H9 (cell line): ENCODE data around the gene STX16. TPM values are rescaled to one million over a fixed set of nuclear protein-coding genes. Genes with fewer than 3 reads are reported as not detected.

Experiments
- DNase-seq: peaks from one replicate; pipeline ENCODE4 v3.0.0-alpha.2; 2017
- H2AFZ ChIP-seq: one replicate; pipeline ENCODE4 v1.6.1; 2013; ENCODE audit warnings: mild to moderate bottlenecking, low read length, control low read depth, moderate library complexity
- H2AK5ac ChIP-seq: 2 replicates; pipeline ENCODE4 v1.6.1; 2013; ENCODE audit warnings: low read length, control low read depth, mixed read lengths; ENCODE audit not compliant: insufficient read length
- H2BK120ac ChIP-seq: one replicate; pipeline ENCODE4 v1.6.1; 2013; ENCODE audit warnings: low read depth, mild to moderate bottlenecking, low read length, control low read depth, inconsistent platforms; ENCODE audit not compliant: poor library complexity, severe bottlenecking
- H2BK12ac ChIP-seq: 2 replicates; pipeline ENCODE4 v1.6.1; 2013; ENCODE audit warnings: low read length, control low read depth, mixed read lengths, low read depth; ENCODE audit not compliant: insufficient read length
- H2BK15ac ChIP-seq: 2 replicates; pipeline ENCODE4 v1.6.1; 2013; ENCODE audit warnings: low read depth, low read length, control low read depth
- H2BK20ac ChIP-seq: one replicate; pipeline ENCODE4 v1.6.1; 2013; ENCODE audit warnings: low read depth, mild to moderate bottlenecking, low read length, control low read depth, inconsistent platforms; ENCODE audit not compliant: poor library complexity, severe bottlenecking
- H2BK5ac ChIP-seq: 2 replicates; pipeline ENCODE4 v1.6.1; 2013; ENCODE audit warnings: low read length, control low read depth, mixed read lengths; ENCODE audit not compliant: insufficient read length
- H3K14ac ChIP-seq: 2 replicates; pipeline ENCODE4 v1.6.1; 2013; ENCODE audit warnings: low read length, control low read depth; ENCODE audit not compliant: insufficient read depth
- H3K18ac ChIP-seq: 2 replicates; pipeline ENCODE4 v1.6.1; 2013; ENCODE audit warnings: low read depth, mild to moderate bottlenecking, mixed read lengths, low read length, control low read depth; ENCODE audit not compliant: insufficient read length
- H3K23ac ChIP-seq: 2 replicates; pipeline ENCODE4 v1.6.1; 2013; ENCODE audit warnings: low read length, control low read depth, mixed read lengths, low read depth; ENCODE audit not compliant: insufficient read length
- H3K23me2 ChIP-seq: 2 replicates; pipeline ENCODE4 v1.6.1; 2013; ENCODE audit warnings: low read depth, mild to moderate bottlenecking, mixed read lengths, low read length, control low read depth; ENCODE audit not compliant: insufficient read length, poor library complexity, severe bottlenecking
- H3K27ac ChIP-seq: 2 replicates; pipeline ENCODE4 v1.5.1; 2013; ENCODE audit warnings: low read length, control low read depth, mixed read lengths, low read depth; ENCODE audit not compliant: insufficient read length
- H3K27me3 ChIP-seq: 2 replicates; pipeline ENCODE4 v1.6.1; 2013; ENCODE audit warnings: low read length, control low read depth, inconsistent platforms; ENCODE audit not compliant: insufficient read depth
- H3K4ac ChIP-seq: 2 replicates; pipeline ENCODE4 v1.6.1; 2013; ENCODE audit warnings: low read depth, mild to moderate bottlenecking, control low read depth, inconsistent platforms, low read length, moderate library complexity
- H3K4me1 ChIP-seq: 2 replicates; pipeline ENCODE4 v1.6.1; 2013; ENCODE audit warnings: low read length, control low read depth, inconsistent platforms; ENCODE audit not compliant: insufficient read depth
- H3K4me2 ChIP-seq: 2 replicates; pipeline ENCODE4 v1.6.1; 2013; ENCODE audit warnings: low read length, control low read depth, mixed read lengths; ENCODE audit not compliant: insufficient read length, insufficient read depth
- H3K56ac ChIP-seq: 2 replicates; pipeline ENCODE4 v1.6.1; 2013; ENCODE audit warnings: low read depth, mild to moderate bottlenecking, mixed read lengths, low read length, control low read depth; ENCODE audit not compliant: insufficient read length
- H3K79me1 ChIP-seq: 2 replicates; pipeline ENCODE4 v1.6.1; 2013; ENCODE audit warnings: low read depth, mild to moderate bottlenecking, moderate library complexity, low read length, control low read depth, inconsistent platforms; ENCODE audit not compliant: insufficient read depth, poor library complexity, severe bottlenecking
- H3K79me2 ChIP-seq: 2 replicates; pipeline ENCODE4 v1.6.1; 2013; ENCODE audit warnings: low read length, control low read depth, inconsistent platforms; ENCODE audit not compliant: insufficient read depth
- H3K9ac ChIP-seq: 2 replicates; pipeline ENCODE4 v1.6.1; 2013; ENCODE audit warnings: low read length, control low read depth, mixed read lengths; ENCODE audit not compliant: insufficient read length; ENCODE audit errors: extremely low read depth
- H3K9me3 ChIP-seq: one replicate; pipeline ENCODE4 v1.6.1; 2013; ENCODE audit warnings: low read depth, low read length, inconsistent platforms; ENCODE audit not compliant: control insufficient read depth
- H3T11ph ChIP-seq: one replicate; pipeline ENCODE4 v1.6.1; 2013; ENCODE audit warnings: mild to moderate bottlenecking, low read length, control low read depth, inconsistent platforms
- H4K20me1 ChIP-seq: one replicate; pipeline ENCODE4 v1.6.1; 2013; ENCODE audit not compliant: control insufficient read depth, insufficient read length, insufficient read depth
- H4K5ac ChIP-seq: 2 replicates; pipeline ENCODE4 v1.6.1; 2013; ENCODE audit warnings: low read depth, mild to moderate bottlenecking, mixed read lengths, low read length, control low read depth; ENCODE audit not compliant: insufficient read length
- H4K8ac ChIP-seq: replicated peaks from 2 replicates; pipeline ENCODE4 v1.6.1; 2013; ENCODE audit warnings: low read length, control low read depth, mixed read lengths, low read depth; ENCODE audit not compliant: insufficient read length
- H4K91ac ChIP-seq: 2 replicates; pipeline ENCODE4 v1.6.1; 2013; ENCODE audit warnings: low read depth, mild to moderate bottlenecking, moderate library complexity, mixed read lengths, low read length, control low read depth; ENCODE audit not compliant: insufficient read length
- H3K27ac Mint-ChIP-seq, 3 experiments: 2 replicates in 2 of 3; 3 replicates in 1 of 3; pipeline ENCODE4 v1.8.0; 2020 to 2021; ENCODE audit warnings: mixed read lengths in 3 of 3, mild to moderate bottlenecking in 1 of 3, moderate library complexity in 1 of 3
- H3K27me3 Mint-ChIP-seq: 2 replicates; pipeline ENCODE4 v1.8.0; 2021; ENCODE audit warnings: low read depth, mild to moderate bottlenecking, moderate library complexity, mixed read lengths
- H3K36me3 Mint-ChIP-seq, 3 experiments: 2 replicates in 2 of 3; 3 replicates in 1 of 3; pipeline ENCODE4 v1.8.0; 2020 to 2021; ENCODE audit warnings: low read depth in 3 of 3, mixed read lengths in 3 of 3; ENCODE audit not compliant: insufficient read depth in 1 of 3
- H3K4me1 Mint-ChIP-seq, 2 experiments: 2 replicates each; pipeline ENCODE4 v1.8.0; 2020; ENCODE audit warnings: mixed read lengths in 2 of 2
- H3K4me3 Mint-ChIP-seq, 2 experiments: 2 replicates in 1 of 2; 3 replicates in 1 of 2; pipeline ENCODE4 v1.8.0; 2020 to 2021; ENCODE audit warnings: mild to moderate bottlenecking in 2 of 2, mixed read lengths in 2 of 2, moderate library complexity in 1 of 2
- H3K9me3 Mint-ChIP-seq, 2 experiments: 2 replicates in 1 of 2; 3 replicates in 1 of 2; pipeline ENCODE4 v1.8.0; 2020; ENCODE audit warnings: mild to moderate bottlenecking in 2 of 2, mixed read lengths in 2 of 2, moderate library complexity in 1 of 2
- WGBS: extraction: QIAGEN DNeasy Blood & Tissue Kit; methylation state at CpG from one replicate; pipeline ENCODE4 v1.1.7; 2013; ENCODE audit warnings: missing lambda C conversion rate, low lambda C conversion rate, mixed read lengths; ENCODE audit not compliant: insufficient read length; ENCODE audit errors: extremely low coverage; 5-methylcytosine and 5-hydroxymethylcytosine counted together
- total RNA-seq: library from RNA; stranded (reverse); gene quantifications from 2 replicates; pipeline ENCODE4 v1.2.1, GENCODE V29; 2021
- TF ChIP-seq, protein P1 (sequence below): fragments of 200-600 bp; sonication (generic); conservative IDR thresholded peaks from 3 replicates; pipeline ENCODE4 v1.8.0; 2021; ENCODE audit warnings: antibody characterized with exemption, mild to moderate bottlenecking

The STX16 gene
- total RNA-seq, 1 experiment from 2014 or later, result 87.8 TPM

DNA sequence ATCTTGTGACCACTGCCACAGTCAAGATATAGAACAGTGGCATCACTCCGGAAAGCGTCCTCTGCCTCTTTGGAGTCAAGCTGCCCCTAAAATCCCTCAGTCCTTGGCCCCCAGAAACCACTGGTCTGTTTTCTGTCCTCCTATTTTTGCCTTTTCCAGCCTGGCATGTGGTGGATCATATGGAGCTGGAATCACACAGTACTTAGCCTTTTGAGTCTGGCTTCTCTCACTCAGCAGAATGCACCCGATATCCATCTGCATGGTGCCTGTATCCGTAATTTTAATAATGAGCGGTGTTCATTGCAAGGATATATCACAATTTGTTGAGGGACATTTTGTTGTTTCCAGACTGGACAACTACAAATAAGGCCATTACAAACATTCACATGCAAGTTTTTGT is 49.0 kb upstream of the STX16 start:
- no peak overlapping the region for H4K5ac ChIP-seq
- H3K23me2 ChIP-seq, result no peaks in the 10 kb centered on the region
- Mint-ChIP-seq H3K36me3 (no peaks in the 10 kb centered on the region), H3K27ac (no peak overlapping the region), H3K27me3 (no peaks in the 10 kb centered on the region; the same call in 1 of the 2 replicates), H3K4me3 (no peak overlapping the region), H3K9me3 (no peaks in the 10 kb centered on the region), H3K4me1 (peaks cover 0 to 3% of the 10 kb centered on the region in 2 experiments; a peak in 2 of 4 replicates)
- H3K9me3 ChIP-seq, result no peaks in the 10 kb centered on the region
- no peak overlapping the region for H4K91ac ChIP-seq
- H2AFZ ChIP-seq, result no peak overlapping the region
- no peaks in the 10 kb centered on the region for H3K79me2 ChIP-seq
- no peak overlapping the region for H2BK5ac ChIP-seq
- H2BK20ac ChIP-seq, result no peak overlapping the region
- no peak overlapping the region for H2AK5ac ChIP-seq
- no peaks in the 10 kb centered on the region for H3K79me1 ChIP-seq
- no peaks in the 10 kb centered on the region for H3K4me1 ChIP-seq
- no peak overlapping the region for H3K4ac ChIP-seq
- H2BK12ac ChIP-seq, result no peak overlapping the region
- no peak for DNase-seq
- no peaks in the 10 kb centered on the region for H3K27me3 ChIP-seq
- H4K8ac ChIP-seq, result no peak overlapping the region
- H3K18ac ChIP-seq, result no peak overlapping the region
- H3K27ac ChIP-seq, result no peak overlapping the region
- H4K20me1 ChIP-seq, result no peaks in the 10 kb centered on the region
- no peak overlapping the region for H3K9ac ChIP-seq
- no peak overlapping the region for H3K23ac ChIP-seq
- no peak overlapping the region for H3K4me2 ChIP-seq
- H2BK15ac ChIP-seq, result no peak overlapping the region
- WGBS, result no CpG with 5 or more reads among the region's 5 CpGs
- TF ChIP-seq, protein P1, sequence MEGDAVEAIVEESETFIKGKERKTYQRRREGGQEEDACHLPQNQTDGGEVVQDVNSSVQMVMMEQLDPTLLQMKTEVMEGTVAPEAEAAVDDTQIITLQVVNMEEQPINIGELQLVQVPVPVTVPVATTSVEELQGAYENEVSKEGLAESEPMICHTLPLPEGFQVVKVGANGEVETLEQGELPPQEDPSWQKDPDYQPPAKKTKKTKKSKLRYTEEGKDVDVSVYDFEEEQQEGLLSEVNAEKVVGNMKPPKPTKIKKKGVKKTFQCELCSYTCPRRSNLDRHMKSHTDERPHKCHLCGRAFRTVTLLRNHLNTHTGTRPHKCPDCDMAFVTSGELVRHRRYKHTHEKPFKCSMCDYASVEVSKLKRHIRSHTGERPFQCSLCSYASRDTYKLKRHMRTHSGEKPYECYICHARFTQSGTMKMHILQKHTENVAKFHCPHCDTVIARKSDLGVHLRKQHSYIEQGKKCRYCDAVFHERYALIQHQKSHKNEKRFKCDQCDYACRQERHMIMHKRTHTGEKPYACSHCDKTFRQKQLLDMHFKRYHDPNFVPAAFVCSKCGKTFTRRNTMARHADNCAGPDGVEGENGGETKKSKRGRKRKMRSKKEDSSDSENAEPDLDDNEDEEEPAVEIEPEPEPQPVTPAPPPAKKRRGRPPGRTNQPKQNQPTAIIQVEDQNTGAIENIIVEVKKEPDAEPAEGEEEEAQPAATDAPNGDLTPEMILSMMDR, result no peak
- H3T11ph ChIP-seq, result no peak overlapping the region
- no peak overlapping the region for H2BK120ac ChIP-seq
- H3K14ac ChIP-seq, result no peak overlapping the region
- no peak overlapping the region for H3K56ac ChIP-seq
